GM18502 (cell line): Measurements from ENCODE around the gene TXNIP.

ENCODE experiments used
- ATAC-seq: cut with Tn5 transposase; IDR thresholded peaks from one replicate; pipeline ENCODE4 v1.9.1; 2021; ENCODE audit warnings: mild to moderate bottlenecking; ENCODE audit not compliant: unreplicated experiment, poor library complexity

The TXNIP gene

GRCh38 chr1:145986551-145986950 lies 9.8 kb downstream of the TXNIP start:
- ATAC-seq: no peak

- ATAC-seq: no peak
Measured at GRCh38 chr1:145985502-145986439, 10.6 kb downstream of the TXNIP start.

- ATAC-seq: no peak
Measured at GRCh38 chr1:145985129-145985501, 11.3 kb downstream of the TXNIP start.

GRCh38 chr1:145983960-145984830 lies 12.2 kb downstream of the TXNIP start:
- no peak for ATAC-seq

GRCh38 chr1:145983206-145983675 lies 13.1 kb downstream of the TXNIP start:
- ATAC-seq: no peak

- ATAC-seq: no peak
Measured at GRCh38 chr1:145982010-145982723, 14.2 kb downstream of the TXNIP start.

GRCh38 chr1:145980457-145980994 lies 15.9 kb downstream of the TXNIP start:
- ATAC-seq: no peak

GRCh38 chr1:145979746-145980456 lies 16.5 kb downstream of the TXNIP start:
- ATAC-seq: peak; percentile 24

GRCh38 chr1:145978854-145979745 lies 17.3 kb downstream of the TXNIP start:
- ATAC-seq: peak; percentile 91

- no peak for ATAC-seq
Measured at GRCh38 chr1:145978471-145978853, 17.9 kb downstream of the TXNIP start.

- ATAC-seq: no peak
Measured at GRCh38 chr1:145977486-145978470, 18.6 kb downstream of the TXNIP start.

GRCh38 chr1:145977016-145977415 lies 19.4 kb downstream of the TXNIP start:
- ATAC-seq: no peak

- ATAC-seq: no peak
Measured at GRCh38 chr1:145975216-145975615, 21.2 kb downstream of the TXNIP start.

GRCh38 chr1:145974721-145975120 lies 21.7 kb downstream of the TXNIP start:
- ATAC-seq: no peak

- no peak for ATAC-seq
Measured at GRCh38 chr1:145972580-145972979, 23.8 kb downstream of the TXNIP start.

GRCh38 chr1:145967288-145967687 lies 29.1 kb downstream of the TXNIP start:
- ATAC-seq: no peak

GRCh38 chr1:145965119-145965744 lies 31.1 kb downstream of the TXNIP start:
- ATAC-seq: no peak
